ENCODE measurements around the gene PANX3.

DNA sequence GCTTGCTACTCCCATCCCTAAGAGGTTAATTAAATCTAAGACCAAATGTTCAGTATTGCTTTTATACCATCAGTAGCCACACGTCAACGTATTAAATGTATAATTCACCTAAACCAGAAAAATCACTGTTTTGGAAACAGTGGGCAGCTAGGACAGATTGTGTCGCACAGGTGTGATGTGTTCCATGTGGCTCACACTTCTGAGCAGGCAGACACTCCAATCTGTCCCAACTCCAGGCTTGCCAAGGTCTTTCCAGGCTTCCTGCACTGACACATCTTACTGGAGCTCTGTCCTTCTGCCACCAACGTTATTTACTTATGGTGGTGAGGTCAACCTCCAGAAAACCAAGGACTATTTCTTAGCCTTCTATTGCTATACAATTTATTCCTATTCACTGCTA lies 50.9 kb downstream of the PANX3 start:
- TF ChIP-seq, protein P1, sequence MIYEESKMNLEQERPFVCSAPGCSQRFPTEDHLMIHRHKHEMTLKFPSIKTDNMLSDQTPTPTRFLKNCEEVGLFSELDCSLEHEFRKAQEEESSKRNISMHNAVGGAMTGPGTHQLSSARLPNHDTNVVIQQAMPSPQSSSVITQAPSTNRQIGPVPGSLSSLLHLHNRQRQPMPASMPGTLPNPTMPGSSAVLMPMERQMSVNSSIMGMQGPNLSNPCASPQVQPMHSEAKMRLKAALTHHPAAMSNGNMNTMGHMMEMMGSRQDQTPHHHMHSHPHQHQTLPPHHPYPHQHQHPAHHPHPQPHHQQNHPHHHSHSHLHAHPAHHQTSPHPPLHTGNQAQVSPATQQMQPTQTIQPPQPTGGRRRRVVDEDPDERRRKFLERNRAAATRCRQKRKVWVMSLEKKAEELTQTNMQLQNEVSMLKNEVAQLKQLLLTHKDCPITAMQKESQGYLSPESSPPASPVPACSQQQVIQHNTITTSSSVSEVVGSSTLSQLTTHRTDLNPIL (CRISPR knock-in tag; IDR thresholded peaks at IDR 0.05; ENCODE audit: low read depth) = no peak
- TF ChIP-seq, protein P2, sequence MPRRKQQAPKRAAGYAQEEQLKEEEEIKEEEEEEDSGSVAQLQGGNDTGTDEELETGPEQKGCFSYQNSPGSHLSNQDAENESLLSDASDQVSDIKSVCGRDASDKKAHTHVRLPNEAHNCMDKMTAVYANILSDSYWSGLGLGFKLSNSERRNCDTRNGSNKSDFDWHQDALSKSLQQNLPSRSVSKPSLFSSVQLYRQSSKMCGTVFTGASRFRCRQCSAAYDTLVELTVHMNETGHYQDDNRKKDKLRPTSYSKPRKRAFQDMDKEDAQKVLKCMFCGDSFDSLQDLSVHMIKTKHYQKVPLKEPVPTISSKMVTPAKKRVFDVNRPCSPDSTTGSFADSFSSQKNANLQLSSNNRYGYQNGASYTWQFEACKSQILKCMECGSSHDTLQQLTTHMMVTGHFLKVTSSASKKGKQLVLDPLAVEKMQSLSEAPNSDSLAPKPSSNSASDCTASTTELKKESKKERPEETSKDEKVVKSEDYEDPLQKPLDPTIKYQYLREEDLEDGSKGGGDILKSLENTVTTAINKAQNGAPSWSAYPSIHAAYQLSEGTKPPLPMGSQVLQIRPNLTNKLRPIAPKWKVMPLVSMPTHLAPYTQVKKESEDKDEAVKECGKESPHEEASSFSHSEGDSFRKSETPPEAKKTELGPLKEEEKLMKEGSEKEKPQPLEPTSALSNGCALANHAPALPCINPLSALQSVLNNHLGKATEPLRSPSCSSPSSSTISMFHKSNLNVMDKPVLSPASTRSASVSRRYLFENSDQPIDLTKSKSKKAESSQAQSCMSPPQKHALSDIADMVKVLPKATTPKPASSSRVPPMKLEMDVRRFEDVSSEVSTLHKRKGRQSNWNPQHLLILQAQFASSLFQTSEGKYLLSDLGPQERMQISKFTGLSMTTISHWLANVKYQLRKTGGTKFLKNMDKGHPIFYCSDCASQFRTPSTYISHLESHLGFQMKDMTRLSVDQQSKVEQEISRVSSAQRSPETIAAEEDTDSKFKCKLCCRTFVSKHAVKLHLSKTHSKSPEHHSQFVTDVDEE (CRISPR knock-in tag; IDR thresholded peaks at IDR 0.05) = no peak
- TF ChIP-seq, protein P3, sequence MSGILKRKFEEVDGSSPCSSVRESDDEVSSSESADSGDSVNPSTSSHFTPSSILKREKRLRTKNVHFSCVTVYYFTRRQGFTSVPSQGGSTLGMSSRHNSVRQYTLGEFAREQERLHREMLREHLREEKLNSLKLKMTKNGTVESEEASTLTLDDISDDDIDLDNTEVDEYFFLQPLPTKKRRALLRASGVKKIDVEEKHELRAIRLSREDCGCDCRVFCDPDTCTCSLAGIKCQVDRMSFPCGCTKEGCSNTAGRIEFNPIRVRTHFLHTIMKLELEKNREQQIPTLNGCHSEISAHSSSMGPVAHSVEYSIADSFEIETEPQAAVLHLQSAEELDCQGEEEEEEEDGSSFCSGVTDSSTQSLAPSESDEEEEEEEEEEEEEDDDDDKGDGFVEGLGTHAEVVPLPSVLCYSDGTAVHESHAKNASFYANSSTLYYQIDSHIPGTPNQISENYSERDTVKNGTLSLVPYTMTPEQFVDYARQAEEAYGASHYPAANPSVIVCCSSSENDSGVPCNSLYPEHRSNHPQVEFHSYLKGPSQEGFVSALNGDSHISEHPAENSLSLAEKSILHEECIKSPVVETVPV (CRISPR knock-in tag; IDR thresholded peaks at IDR 0.05) = no peak
- TF ChIP-seq ZFP3 (CRISPR knock-in tag; IDR thresholded peaks at IDR 0.05) (no peak), TCF4 (CRISPR knock-in tag; IDR thresholded peaks at IDR 0.05; ENCODE audit: borderline replicate concordance) (no peak), OSR1 (CRISPR knock-in tag; IDR thresholded peaks at IDR 0.05) (no peak)
- TF ChIP-seq, protein P4, sequence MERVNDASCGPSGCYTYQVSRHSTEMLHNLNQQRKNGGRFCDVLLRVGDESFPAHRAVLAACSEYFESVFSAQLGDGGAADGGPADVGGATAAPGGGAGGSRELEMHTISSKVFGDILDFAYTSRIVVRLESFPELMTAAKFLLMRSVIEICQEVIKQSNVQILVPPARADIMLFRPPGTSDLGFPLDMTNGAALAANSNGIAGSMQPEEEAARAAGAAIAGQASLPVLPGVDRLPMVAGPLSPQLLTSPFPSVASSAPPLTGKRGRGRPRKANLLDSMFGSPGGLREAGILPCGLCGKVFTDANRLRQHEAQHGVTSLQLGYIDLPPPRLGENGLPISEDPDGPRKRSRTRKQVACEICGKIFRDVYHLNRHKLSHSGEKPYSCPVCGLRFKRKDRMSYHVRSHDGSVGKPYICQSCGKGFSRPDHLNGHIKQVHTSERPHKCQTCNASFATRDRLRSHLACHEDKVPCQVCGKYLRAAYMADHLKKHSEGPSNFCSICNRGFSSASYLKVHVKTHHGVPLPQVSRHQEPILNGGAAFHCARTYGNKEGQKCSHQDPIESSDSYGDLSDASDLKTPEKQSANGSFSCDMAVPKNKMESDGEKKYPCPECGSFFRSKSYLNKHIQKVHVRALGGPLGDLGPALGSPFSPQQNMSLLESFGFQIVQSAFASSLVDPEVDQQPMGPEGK (CRISPR knock-in tag; IDR thresholded peaks at IDR 0.05; ENCODE audit: borderline replicate concordance) = no peak
- TF ChIP-seq, protein P5, sequence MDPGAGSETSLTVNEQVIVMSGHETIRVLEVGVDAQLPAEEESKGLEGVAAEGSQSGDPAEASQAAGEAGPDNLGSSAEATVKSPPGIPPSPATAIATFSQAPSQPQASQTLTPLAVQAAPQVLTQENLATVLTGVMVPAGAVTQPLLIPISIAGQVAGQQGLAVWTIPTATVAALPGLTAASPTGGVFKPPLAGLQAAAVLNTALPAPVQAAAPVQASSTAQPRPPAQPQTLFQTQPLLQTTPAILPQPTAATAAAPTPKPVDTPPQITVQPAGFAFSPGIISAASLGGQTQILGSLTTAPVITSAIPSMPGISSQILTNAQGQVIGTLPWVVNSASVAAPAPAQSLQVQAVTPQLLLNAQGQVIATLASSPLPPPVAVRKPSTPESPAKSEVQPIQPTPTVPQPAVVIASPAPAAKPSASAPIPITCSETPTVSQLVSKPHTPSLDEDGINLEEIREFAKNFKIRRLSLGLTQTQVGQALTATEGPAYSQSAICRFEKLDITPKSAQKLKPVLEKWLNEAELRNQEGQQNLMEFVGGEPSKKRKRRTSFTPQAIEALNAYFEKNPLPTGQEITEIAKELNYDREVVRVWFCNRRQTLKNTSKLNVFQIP (CRISPR knock-in tag; IDR thresholded peaks at IDR 0.05; ENCODE audit: borderline replicate concordance, low read depth) = no peak

Measured in SK-N-SH treated with all-trans-retinoic acid at 6 μM for 48 hours (cell line).